ENCODE results near the gene TM2D1.
"Not testable (repeated sequence)": the region's sequence is repeated elsewhere in the genome, so short reads cannot be mapped to it uniquely, and the experiment has no call there.

The TM2D1 gene

DNA sequence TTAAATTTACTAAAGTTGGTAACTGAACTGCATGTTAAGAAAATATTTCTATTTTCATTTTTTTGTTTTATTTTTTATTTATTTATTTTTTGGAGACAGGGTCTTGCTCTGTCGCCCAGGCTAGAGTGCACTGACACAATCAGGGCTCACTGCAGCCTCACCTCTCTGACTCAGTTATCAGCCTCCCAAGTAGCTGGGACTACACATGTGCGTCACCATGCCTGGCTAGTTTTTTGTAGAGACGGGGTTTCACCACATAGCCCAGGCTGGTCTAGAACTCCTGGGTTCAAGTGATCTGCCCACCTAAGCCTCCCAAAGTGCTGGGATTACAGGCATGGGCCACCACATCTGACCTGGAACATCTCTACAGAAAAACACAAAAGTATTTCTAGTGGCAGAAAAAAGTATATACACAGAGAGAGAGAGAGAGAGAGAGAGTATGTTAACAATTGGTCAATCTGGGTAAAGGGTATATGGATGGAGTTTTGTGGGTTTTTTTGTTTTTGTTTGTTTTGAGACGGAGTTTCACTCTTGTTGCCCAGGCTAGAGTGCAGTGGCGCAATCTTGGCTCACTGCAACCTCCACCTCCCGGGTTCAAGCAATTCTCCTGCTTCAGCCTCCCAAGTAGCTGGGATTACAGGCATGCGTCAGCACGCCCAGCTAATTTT, 5.8 kb downstream of the TM2D1 start:
- DNase-seq (ENCODE audit: low read depth) = not testable (repeated sequence)

DNA sequence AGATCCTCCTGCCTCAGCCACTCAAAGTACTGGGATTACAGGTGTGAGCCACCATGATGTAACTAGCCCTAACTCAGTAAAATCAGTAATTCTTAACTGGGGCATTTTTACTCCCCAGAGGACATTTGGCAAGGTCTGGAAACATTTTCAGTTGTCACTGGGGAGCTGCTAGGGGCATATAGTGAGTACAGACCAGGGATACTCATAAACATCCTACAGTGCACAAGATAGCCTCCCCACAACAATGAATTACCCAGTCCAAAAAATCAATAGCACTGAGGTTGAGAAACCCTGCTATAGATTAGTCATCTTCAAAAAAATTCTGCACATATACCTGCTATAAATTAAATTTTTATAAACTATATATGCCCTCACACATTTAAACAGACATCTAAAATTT, 13.0 kb downstream of the TM2D1 start:
- DNase-seq (ENCODE audit: low read depth) = no peak

DNA sequence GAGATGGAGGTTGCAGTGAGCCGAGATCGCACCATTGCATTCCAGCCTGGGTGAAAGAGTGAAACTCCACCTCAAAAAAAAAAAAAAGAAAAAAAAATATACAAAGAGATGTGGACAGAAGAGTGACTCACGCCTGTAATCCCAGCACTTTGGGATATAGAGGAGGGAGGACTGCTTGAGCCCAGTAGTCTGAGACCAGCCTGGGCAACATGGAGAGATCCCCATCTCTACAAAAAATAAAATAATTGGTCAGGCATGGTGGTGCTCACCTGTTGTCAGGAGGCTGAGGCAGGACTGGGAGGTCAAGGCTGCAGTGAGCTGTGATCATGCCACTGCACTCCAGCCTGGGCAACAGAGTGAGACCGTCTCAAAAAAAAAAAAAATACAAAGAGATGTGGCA, 13.7 kb downstream of the TM2D1 start:
- DNase-seq (ENCODE audit: low read depth) = not testable (repeated sequence)

DNA sequence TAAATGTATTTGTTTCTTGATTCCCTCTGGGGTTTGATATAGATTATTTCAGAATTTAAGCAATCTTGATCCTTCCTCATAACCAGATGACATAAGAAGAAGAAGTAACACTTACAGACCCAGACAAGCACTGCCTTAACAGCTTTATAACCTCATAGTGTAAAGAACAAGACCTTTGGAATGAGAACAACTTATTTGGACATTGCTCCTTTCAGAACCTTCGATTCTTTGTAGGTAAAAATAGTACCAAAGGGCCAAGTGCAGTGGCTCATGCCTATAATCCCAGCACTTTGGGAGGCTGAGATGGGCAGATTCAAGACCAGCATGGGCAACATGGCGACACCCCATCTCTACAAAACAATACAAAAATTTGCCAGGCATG, 15.0 kb downstream of the TM2D1 start:
- DNase-seq (ENCODE audit: low read depth) = no peak

DNA sequence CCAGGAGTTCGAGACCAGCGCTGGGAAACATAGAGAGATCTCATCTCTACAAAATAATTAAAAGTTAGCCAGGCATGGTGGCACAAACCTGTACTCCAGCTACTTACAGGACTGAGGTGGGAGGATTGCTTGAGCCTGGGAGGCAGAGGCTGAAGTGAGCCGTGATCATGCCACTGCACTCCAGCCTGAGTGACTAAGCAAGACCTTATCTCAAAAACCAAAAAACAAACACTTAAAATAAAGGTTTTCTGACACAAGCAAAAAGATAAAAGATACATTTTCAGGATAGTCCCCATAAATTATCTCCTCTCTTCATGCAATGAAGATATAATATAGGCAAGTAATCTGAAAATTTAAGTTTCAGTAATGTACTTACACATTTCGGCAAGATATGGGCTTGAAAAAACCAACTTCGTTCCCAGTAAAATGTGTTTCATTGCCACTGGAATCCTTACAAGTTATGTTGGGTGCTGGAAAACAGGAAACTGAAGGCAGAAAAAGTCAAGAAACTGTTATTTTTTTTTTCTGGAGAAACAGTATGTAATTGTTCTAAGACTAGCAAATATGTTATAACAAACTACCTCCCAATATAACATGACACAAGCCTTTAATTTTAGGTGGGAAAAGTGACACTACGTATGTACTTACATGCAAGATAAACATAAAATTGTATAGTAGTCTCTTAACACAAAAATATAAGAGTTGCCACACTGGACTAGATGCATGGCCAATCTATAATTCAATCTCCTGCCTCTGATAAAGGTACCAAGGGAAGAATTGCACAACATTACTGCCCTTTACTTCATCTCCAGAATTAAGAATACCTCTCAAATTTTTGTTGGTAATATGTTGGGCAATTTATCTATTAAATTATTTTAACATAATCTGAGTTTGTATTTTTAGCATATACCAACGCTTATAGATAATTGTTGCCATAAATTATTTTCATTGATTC, 15.7 kb downstream of the TM2D1 start:
- DNase-seq (ENCODE audit: low read depth) = no peak

DNA sequence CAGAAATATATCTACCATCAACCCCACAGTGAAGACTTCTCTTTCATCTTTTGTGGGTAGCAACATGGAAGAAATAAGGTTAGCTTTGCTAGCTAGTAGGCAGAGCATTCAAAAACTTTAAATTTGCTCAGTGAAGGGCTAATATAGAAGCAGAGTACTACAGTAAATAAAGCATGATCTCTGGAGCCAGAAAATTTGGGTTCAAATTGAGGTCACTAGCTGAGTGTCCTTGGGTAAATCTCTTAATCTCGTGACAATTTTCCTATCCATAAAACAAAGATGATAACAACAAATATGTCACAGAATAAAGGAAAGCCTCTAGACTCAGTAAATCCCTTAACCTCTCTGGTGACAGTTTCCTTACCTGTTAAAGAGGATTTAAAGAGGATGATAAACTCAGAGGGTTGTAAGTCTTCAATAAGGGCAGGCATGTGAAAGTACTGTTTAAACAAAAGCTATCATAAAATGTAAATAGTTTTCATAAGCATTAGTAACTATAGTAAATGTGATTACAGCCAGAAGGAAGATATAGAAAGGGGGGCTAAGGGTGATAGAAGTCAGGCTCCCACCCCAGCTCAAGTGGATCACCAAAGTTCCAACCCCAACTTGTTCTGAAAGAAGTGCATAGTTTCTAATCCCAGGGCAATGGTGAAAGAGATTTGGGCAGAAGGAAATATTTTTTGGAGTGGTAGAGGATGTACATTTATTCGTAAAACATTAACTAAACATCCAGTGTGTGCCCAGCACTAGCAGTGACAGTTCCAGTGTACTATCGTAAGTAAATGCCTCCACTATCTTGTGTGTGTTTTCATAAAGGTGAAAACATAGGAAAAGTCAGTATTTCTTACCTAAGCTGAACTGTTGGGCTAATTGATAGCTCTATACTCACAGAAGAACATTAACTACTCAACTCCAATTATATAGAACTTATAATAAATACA, 24.8 kb downstream of the TM2D1 start:
- DNase-seq (ENCODE audit: low read depth) = no peak

DNA sequence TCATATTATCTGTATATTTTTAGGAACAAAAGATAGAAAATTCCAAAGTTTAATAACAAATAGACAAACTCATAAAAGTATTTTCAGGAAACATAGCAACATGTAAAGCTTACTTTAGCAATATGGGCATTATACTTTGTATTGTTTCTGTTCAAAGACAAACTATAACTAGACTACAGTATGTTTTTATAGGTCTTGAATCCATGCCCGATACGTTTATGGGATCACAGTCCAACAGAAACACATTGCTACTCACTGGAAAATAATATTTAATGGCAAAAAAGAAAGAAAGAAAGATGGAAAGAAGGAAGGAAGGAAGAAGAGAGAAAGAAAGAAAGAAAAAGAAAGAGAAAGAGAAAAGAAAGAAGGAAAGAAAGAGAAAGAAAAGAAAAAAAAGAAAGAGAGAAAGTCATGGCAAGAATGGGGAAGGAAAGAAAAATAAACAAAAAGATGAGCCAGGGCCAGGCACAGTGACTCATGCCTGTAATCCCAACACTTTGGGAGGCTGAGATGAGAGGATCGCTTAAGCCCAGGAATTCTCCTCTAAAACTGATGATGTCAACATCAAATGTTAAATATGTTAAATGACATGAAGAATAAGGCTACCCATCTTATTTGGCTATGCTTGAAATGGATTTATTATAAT, 32.7 kb downstream of the TM2D1 start:
- DNase-seq (ENCODE audit: low read depth) = peak; percentile 21

DNA sequence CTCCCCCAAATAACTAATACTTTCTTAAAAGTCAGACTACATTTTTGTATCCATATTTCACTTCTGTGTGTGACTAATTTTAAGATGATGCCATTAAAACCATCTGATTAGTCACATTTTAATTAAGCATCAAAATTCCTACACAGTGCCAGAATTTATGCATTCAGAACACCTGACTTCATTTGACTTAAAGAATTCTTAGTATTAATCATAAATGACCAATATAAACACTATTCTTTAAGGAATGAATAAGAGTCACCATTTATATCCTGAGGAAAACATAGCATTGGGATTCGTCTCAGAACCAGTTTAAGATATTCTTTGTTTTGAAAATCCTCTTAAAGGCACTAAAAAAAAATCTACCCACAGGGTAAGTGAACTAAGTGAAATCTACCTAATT, 37.0 kb downstream of the TM2D1 start:
- DNase-seq (ENCODE audit: low read depth) = no peak

DNA sequence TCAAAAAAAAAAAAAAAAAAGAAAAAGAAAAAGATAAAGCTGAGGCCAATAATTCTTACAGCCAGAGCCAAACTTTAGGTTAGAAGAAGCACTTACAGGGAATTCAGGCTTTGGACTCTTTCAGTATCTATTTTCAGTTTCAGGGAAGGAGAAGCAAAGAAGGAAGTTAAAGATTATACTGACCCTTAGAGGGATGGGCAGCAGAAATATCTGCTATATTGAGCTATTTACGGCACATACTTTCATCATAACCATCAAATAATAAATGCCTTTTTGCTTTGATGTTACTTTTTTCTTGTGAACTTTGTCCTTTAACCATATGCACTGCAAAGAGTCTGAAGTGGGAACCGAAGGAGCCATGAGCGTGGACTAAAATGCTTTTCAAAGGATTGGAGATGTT, 42.0 kb downstream of the TM2D1 start:
- no peak for DNase-seq (ENCODE audit: low read depth)

DNA sequence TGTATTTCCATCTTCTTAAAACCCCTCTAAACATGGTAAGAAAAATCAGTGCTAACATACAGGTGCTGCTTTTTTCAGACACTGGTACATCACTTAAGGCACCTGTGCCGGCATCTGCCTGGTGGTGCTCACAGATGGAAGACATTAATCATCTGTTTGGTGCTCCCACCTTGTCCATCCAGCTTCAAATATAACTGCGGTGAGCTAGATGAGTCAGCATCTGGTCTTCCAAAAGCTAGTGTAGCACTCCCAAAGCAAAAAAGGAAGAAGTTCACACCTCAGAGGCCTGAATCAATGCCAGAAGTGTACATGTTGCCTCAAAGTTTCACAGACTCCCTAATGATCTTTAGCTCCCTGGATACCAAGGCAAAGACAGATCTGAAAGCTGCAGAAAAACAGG, 44.4 kb downstream of the TM2D1 start:
- no peak for DNase-seq (ENCODE audit: low read depth)

DNA sequence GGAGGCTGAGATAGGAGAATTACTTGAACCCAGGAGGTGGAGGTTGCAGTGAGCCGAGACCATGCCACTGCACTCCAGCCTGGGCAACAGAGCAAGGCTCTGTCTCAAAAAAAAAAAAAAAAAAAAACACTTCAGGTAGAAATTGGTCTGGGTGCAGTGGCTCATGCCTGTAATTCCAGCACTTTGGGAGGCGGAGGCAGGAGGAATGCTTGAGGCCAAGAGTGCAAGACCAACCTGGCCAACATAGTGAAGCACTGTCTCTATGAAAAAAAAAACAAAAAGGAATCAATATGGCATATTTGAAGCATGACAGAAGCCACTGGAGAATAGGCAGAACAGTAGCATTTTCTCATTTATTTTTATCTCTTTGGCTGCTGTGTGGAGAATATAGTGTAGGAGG, 48.1 kb downstream of the TM2D1 start:
- DNase-seq (ENCODE audit: low read depth) = not testable (repeated sequence)

DNA sequence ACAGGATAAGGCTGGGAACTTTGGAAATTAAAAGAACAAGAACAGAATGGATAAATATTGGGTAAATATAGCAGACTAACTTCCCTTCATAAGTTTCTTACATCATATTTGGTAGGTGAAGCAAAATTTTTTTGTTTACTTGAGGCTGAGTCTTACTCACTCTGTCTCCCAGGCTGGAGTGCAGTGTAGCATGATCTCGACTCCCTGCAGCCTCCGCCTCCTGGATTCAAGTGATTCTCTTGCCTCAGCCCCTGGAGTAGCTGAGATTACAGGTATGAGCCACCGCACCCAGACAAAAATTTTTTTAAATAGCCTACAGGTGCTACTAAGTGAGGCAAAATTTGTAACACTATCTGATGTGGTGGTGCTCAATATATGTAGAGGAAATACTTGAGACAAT, 50.7 kb downstream of the TM2D1 start:
- DNase-seq (ENCODE audit: low read depth) = no peak

DNA sequence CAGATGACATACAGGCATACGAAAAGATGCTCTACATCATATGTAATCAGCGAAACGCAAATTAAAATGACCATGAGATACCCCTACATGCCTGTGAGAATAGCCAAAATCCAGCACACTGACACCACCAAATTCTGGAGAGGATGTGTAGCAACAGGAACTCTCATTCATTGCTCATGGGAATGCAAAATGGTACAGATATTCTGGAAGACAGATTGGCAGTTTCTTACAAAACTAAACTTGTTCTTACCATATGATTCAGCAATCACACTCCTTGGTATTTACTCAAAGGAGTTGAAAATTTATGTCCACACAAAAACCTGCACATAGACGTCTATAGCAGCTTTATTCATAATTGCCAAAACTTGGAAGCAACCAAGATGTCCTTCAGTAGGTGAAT, 52.6 kb downstream of the TM2D1 start:
- DNase-seq (ENCODE audit: low read depth) = no peak

DNA sequence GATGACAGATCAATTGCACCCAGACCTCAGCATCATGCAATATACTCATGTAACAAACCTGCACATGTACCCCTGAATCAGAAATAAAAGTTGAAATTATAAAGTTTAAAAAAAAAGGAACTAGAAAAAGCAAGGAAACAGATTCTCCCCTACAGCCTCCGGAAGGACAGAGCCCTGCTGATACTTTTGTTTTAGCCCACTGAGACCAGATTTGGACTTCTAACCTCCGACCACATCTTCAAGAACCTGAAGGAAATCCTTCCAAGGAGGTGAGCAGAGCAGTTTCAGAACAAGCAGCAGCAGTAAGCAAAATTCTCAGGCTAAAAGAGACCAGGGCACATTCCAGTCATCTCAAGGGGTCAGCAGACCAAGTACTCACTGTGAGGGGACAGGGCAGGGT, 54.5 kb downstream of the TM2D1 start:
- no peak for DNase-seq (ENCODE audit: low read depth)

DNA sequence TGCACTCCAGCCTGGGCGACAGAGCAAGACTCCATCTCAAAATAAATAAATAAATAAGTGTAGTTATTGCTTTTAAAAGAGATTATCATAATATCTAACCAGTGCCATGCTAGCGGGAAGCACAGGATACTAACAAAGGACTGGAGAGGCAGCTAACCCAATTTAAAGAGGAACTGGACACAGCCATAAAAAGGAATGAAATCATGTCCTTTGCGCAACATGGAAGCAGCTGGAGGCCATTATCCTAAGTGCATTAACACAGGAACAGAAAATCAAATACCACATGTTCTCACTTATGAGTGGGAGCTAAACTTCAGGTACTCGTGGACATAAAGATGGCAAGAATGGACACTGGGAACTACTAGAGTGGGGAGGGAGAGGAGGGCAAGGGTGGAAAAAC, 54.9 kb downstream of the TM2D1 start:
- no peak for DNase-seq (ENCODE audit: low read depth)

DNA sequence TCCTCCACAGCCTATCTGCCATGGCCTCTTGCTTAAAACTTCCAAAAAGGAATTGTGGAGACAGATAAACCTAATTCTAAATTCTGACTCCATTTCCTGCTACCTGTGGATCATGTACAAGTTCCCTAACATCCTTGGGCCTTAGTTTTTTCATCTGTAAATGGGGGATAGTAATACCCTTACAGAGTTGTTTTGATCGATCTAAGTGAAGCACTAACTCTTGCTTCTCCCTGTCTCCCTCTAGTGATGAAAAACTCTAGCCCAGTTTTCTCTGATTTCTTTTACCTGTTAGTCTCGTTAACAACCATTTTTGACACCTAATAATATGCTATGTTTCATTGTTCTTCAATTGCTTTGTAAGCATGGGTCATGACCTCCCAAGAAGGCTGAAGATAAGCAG, 65.9 kb downstream of the TM2D1 start:
- no peak for DNase-seq (ENCODE audit: low read depth)

DNA sequence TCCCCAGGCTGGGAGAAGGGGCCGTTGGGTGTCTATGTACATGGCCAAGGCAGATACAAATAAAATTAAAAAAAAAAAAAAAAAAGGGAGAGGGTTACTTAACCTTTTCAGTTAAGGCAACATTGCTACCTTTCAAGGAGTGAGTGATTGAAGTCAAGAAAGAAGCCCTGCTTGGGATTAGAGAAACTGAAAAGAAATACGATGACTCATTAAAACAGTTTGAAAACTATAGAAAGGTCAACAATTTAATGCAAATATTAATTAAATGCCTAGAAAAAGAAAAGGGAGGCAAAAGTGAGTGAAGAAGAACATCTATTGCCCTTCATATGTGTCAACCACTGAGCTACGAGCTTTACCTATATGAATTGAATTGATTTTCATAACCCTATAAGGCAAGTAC, 69.5 kb downstream of the TM2D1 start:
- no peak for DNase-seq (ENCODE audit: low read depth)

DNA sequence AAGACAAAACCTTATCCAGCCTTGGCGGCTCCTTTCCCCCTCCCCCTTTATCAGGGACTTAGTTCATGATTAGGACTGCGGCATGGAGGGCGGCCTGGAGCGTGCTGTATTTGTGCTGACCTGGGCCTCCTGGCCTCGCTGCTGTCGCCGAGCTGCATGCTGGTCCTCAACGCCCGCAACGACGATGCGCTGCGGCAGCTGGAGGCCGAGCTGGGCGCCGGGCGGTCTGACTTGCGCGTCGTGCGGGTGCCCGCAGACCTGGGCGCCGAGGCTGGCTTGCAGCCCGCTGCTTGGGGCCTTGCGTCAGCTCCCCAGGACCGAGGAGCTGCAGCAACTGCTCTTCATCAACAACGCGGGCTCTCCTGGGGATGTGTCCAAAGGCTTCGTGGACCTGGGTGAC, 70.9 kb downstream of the TM2D1 start:
- DNase-seq (ENCODE audit: low read depth) = no peak

DNA sequence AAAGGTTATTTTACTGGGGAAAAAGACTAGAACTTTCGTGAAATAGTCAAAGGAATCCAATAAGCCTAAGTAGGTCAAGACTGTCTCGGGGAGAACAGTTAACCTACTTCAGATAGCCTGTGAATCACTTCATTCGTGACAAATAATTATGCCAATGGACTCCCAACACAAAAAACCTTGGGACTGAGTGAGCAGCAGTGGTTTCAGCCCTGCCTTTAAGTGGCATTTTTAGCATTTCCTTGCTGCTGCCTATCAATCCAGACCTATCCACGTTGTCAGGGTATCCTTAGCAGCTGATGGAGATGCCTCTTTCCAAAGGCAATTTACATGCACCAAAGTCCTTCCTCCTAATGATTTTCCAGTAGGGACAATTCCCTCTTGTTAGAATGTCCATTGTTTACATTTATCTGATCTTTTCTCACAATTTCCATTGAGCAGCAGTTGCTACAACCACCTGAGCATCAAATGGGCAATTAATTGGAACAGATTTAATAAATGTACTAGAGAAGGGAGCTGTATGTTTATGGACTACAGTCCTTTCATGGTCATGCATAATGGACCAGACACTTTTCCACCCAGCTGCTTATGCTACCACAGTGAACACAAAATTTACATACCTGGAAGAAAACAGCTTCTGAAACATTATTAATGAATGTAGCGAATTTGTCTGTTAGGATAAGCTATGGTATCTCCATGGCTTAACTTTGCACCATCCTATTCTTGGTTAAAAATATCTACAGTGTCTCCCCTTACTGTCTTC, 75.8 kb downstream of the TM2D1 start:
- DNase-seq (ENCODE audit: low read depth) = no peak

DNA sequence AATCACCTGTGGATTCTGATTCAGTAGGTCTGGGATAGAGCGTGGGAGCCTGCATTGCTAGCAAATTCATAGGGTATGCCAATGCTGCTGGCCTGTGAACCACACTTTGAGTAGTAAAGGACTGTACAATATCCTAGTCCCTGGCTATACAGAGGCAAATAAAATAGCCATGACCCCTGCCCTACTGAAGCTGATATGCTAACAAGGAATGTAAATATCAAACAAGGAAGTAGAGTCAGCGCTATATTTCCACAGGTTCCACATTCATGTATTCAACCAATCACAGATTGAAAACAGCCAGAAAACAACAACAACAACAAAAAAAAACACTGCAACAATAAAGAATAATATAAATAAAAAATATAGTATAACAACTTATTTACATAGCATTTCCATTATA, 77.8 kb downstream of the TM2D1 start:
- no peak for DNase-seq (ENCODE audit: low read depth)

DNA sequence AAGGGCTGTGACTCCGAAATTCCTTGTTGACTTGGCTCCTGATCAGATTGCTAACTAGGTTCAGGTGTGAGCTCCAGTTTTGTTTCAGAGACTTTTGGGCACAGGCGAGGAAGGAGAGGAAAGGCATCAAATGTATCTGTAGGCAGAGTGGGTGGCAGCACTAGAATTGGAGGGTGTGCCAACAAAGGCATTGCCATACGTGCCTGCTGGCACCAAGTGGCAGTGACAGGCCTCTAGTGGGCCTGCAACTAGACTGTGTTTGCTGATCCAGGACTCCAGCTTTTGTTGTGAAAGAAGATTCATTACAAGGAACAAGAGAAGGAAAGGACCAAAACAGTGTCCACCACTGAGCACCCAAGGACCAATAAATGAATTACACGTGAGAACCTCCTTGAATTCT, 79.5 kb downstream of the TM2D1 start:
- no peak for DNase-seq (ENCODE audit: low read depth)
